ENCODE measurements around the gene SLC35A5. TPM values are rescaled to one million over a fixed set of nuclear protein-coding genes. Genes with fewer than 3 reads are reported as not detected.

Gene SLC35A5
- total RNA-seq, 4 donors from 2014 or later, result 0.80 to 49.2 (median 25.4) TPM

DNA sequence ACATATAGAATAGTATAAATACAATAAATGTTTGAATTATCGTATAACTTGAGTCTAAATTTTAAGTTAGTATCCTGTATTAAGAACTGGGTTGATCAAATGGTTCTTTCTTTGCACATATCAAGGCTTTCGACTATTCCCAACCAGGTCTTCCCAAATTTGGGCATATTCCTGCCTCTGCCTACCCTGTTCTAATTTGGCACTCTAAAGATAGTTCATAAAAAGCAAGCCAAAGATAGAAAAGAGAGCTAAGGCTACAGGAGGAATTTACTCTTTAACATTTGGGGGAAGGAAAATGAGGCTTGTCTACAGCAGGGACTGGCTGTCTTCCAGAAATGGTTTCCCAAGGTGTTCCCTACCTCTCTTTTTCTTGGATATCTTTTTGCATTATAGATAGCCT lies 36.1 kb downstream of the SLC35A5 start:
- Histone ChIP-seq H3K36me3 (peaks cover 0 to 5% (median 0%) of the 10 kb centered on the region in 4 donors), H3K4me3 (no peak overlapping the region), H3K4me1 (no peaks in the 10 kb centered on the region), H3K27me3 (no peaks in the 10 kb centered on the region), H3K9me3 (no peaks in the 10 kb centered on the region), H3K27ac (no peak overlapping the region)
- DNase-seq, result no peak
- 83 to 100% methylated on average over 2 of the region's 2 CpGs for WGBS, 2 donors (ENCODE audit: low coverage in 1 of 2)
- in situ Hi-C loops (cut with MboI; ENCODE audit: low pct_ligation_motif_present in 1 of 4, low pct_unique_long_range_greater_than_20kb in 1 of 4, low sequenced_read_pairs in 3 of 4) (no loop called here), intact Hi-C loops (cut with DNase I; ENCODE audit: low total_unique reads) (no loop called here)
- TF ChIP-seq, protein P1, sequence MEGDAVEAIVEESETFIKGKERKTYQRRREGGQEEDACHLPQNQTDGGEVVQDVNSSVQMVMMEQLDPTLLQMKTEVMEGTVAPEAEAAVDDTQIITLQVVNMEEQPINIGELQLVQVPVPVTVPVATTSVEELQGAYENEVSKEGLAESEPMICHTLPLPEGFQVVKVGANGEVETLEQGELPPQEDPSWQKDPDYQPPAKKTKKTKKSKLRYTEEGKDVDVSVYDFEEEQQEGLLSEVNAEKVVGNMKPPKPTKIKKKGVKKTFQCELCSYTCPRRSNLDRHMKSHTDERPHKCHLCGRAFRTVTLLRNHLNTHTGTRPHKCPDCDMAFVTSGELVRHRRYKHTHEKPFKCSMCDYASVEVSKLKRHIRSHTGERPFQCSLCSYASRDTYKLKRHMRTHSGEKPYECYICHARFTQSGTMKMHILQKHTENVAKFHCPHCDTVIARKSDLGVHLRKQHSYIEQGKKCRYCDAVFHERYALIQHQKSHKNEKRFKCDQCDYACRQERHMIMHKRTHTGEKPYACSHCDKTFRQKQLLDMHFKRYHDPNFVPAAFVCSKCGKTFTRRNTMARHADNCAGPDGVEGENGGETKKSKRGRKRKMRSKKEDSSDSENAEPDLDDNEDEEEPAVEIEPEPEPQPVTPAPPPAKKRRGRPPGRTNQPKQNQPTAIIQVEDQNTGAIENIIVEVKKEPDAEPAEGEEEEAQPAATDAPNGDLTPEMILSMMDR (IDR thresholded peaks at IDR 0.05), result no peak
- TF ChIP-seq POLR2A (IDR thresholded peaks at IDR 0.05) (no peak), POLR2AphosphoS5 (IDR thresholded peaks at IDR 0.05) (no peak), EP300 (IDR thresholded peaks at IDR 0.05; ENCODE audit: low read depth) (no peak)

DNA sequence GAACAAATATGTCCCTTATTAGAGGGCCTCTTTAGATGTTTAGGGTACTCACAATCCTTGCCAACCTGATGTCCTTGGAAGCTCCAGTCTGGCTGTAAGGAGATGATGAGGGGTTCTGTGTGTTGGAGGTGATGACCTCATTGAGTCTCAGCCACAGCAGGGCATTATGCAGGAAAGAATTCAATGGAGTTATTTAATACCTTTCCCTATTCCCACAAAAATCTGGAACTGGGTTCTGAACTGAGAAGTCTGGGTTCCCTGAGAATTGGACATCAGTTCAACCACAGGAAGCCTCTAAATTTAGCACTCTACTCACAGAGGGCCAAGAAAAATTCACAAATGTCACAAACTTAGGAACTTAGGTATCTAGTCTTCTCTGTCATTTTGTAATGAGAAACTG lies 36.9 kb downstream of the SLC35A5 start:
- H3K36me3 ChIP-seq, result peaks cover 0 to under 1% (median 0%) of the 10 kb centered on the region in 4 donors
- no peak overlapping the region for H3K27ac ChIP-seq
- intact Hi-C loops (cut with DNase I; ENCODE audit: low total_unique reads) (no loop called here), in situ Hi-C loops (cut with MboI; ENCODE audit: low pct_ligation_motif_present in 1 of 4, low pct_unique_long_range_greater_than_20kb in 1 of 4, low sequenced_read_pairs in 3 of 4) (no loop called here)
- H3K4me3 ChIP-seq, result no peak overlapping the region
- H3K27me3 ChIP-seq, result no peaks in the 10 kb centered on the region
- no peak for TF ChIP-seq POLR2AphosphoS5 (IDR thresholded peaks at IDR 0.05)
- TF ChIP-seq, protein P1 (IDR thresholded peaks at IDR 0.05), result no peak
- TF ChIP-seq EP300 (IDR thresholded peaks at IDR 0.05; ENCODE audit: low read depth), result no peak
- TF ChIP-seq POLR2A (IDR thresholded peaks at IDR 0.05), result no peak
- DNase-seq, result no peak
- H3K9me3 ChIP-seq, result no peaks in the 10 kb centered on the region
- H3K4me1 ChIP-seq, result no peaks in the 10 kb centered on the region

DNA sequence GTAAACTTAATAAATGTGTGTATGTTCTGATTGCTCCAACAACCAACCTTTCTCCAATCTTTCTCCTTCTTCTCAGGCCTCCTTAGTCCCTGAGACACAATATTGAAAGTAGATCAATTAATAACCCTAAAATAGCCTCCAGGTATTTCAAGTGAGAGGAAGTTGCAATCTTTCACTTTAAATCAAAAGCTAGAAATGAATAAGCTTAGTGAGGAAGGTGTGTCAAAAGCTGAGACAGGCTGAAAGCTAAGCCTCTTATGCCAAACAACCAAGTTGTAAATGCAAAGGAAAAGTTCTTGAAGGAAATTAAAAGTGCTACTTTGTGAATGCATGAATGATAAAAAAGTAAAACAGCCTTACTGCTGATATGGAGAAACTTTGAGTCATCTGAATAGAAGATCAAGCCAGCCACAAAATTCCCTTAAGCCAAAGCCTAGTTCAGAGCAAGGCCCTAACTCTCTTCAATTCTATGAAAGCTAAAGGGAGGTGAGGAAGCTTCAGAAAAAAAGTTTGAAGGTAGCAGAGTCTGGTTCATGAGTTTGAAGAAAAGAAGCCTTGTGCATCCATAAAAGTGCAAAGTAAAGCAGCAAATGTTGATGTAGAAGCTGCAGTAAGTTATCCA lies 40.5 kb downstream of the SLC35A5 start:
- no peaks in the 10 kb centered on the region for H3K36me3 ChIP-seq
- H3K4me1 ChIP-seq, result no peaks in the 10 kb centered on the region
- intact Hi-C loops (cut with DNase I; ENCODE audit: low total_unique reads), result no loop called here
- in situ Hi-C loops (cut with MboI; ENCODE audit: low pct_ligation_motif_present in 1 of 4, low pct_unique_long_range_greater_than_20kb in 1 of 4, low sequenced_read_pairs in 3 of 4), result no loop called here
- no peak overlapping the region for H3K27ac ChIP-seq
- H3K9me3 ChIP-seq, result no peaks in the 10 kb centered on the region
- TF ChIP-seq EP300 (IDR thresholded peaks at IDR 0.05; ENCODE audit: low read depth) (no peak), POLR2A (IDR thresholded peaks at IDR 0.05) (no peak), POLR2AphosphoS5 (IDR thresholded peaks at IDR 0.05) (no peak)
- TF ChIP-seq, protein P1 (IDR thresholded peaks at IDR 0.05), result no peak
- H3K4me3 ChIP-seq, result no peak overlapping the region
- no peak for DNase-seq
- H3K27me3 ChIP-seq, result no peaks in the 10 kb centered on the region

DNA sequence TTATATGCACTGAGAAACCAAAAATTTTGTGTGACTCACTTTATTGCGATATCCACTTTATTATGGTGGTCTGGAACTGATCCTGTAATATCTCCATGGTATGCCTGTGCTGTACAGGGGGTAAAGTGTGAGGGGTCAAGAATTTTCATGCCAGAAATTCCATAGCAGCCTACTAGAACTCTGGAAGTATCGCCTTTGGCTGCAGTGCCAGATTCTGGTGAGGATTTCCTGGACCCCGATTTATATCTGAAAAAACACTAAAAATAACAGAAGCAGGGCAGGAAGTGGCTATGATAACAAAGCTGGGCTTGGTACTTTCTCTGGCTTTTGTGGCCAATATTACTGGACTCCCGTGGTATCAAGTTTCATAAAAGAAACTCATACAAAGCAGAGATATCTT lies 42.7 kb downstream of the SLC35A5 start:
- in situ Hi-C loops (cut with MboI; ENCODE audit: low pct_ligation_motif_present in 1 of 4, low pct_unique_long_range_greater_than_20kb in 1 of 4, low sequenced_read_pairs in 3 of 4), result no loop called here
- Histone ChIP-seq H3K4me1 (no peaks in the 10 kb centered on the region), H3K27ac (no peak overlapping the region), H3K4me3 (no peak overlapping the region), H3K27me3 (no peaks in the 10 kb centered on the region), H3K9me3 (no peaks in the 10 kb centered on the region), H3K36me3 (no peaks in the 10 kb centered on the region)
- WGBS, 2 donors (ENCODE audit: low coverage in 1 of 2), result 50 to 55% methylated on average over 4 of the region's 4 CpGs
- TF ChIP-seq POLR2A (IDR thresholded peaks at IDR 0.05) (no peak), EP300 (IDR thresholded peaks at IDR 0.05; ENCODE audit: low read depth) (no peak), POLR2AphosphoS5 (IDR thresholded peaks at IDR 0.05) (no peak)
- TF ChIP-seq, protein P1 (IDR thresholded peaks at IDR 0.05), result no peak
- DNase-seq, result no peak
- intact Hi-C loops (cut with DNase I; ENCODE audit: low total_unique reads), result no loop called here
